GM12873 (cell line): ENCODE measurements around the gene RANBP17.

Experiments used
- CTCF ChIP-seq: IDR thresholded peaks from 2 replicates; pipeline ENCODE4 v1.5.1; 2012; ENCODE audit warnings: low read depth, mild to moderate bottlenecking, moderate library complexity, low read length, control low read depth; ENCODE audit not compliant: insufficient read depth; ENCODE audit errors: missing control alignments

Gene RANBP17

GRCh38 chr5:171309276-171310211, 447.7 kb downstream of the RANBP17 start:
- TF ChIP-seq CTCF, result no peak

DNA sequence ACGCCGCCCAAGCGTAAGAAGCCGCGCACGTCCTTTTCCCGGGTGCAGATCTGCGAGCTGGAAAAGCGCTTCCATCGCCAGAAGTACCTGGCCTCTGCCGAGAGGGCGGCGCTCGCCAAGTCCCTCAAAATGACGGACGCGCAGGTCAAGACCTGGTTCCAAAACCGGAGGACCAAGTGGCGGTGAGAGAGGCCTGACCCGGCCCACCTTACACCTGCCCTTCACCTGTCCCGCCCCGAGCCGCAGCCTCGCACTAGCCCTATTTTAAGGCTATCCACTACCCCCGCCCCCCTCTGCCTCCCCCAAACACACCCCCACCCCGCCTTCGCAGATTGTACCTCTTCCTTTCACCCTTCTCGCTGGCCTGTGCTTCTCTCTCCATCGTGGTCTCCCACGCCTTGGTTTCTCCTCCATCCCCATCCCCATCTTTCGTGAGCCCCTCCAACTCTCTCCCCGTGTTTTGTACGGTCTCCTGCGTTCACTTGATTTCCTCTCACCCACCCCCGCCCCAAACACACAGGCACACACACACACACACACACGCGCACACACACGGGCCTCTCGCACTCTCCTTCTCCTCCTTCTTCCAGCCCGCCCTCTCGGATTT, 448.5 kb downstream of the RANBP17 start:
- peak; percentile 54 for TF ChIP-seq CTCF

DNA sequence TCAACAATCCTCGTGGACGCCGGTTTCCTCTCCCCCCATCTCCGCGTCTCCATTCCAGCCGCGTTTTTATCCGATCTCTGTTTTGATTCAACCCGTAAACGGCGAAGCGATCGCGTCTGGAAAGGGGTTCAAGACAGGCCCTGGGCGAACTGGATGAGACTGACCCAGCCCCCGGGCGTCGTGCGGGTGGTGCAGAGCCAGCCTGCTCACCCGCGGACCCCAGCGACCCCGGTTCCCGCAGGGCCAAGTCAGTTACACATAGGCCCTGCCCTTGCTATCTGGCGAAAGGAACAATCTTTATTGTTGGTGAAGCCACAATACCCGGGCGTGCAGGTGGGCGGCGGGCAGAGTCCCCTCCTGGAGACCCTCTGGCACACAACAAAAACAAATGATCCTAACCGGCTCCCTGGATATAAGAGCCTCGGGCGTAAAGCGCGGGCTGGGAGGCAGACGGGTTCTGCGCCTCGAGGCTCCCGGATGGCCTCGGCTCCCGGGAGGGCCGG, 449.1 kb downstream of the RANBP17 start:
- TF ChIP-seq CTCF, result no peak

GRCh38 chr5:171311322-171312077, 449.7 kb downstream of the RANBP17 start:
- TF ChIP-seq CTCF, result no peak

DNA sequence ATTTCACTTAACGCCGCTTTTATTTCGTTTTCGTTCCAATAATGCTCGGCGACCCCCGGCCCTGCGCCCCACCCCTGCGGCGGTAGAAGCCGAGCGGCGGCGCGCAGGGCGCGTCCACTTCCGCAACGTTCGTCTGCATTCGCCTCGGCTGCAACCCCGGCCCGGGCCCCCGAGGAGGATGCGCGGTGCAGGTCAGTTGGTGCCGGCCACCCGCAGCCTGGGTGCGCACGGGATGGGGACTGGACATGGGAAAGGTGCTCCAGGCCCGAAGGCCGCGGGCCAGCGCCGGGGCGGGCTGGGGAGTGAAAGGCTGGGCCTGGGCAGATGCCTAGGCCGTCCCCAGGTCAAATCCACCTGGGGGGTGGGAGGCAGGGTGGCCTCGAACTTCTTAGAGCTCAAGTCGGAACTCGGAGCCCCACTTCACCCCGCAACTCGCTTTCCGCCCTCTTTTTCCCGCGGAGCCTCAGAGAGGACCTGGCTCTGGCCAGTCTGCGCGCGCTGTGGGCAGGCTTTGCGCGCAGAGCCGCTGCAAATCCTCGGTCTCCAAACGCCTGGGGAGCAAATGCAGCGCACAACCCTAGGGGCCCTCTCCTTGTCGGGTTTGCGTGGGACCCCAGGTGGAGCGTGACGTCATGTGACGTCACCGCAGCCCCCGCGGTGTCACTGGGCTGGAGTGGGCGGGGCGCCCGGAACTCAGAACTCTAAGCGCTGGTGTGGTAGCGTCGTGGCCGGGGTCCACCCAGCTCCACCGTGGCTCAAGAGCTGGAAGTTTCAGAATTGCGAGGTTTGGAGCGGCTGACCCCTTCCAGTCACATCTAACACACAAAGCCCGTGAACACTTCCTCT, 450.5 kb downstream of the RANBP17 start:
- no peak for TF ChIP-seq CTCF

GRCh38 chr5:171313481-171314206, 451.8 kb downstream of the RANBP17 start:
- TF ChIP-seq CTCF, result no peak
